Caco-2 (cell line): ENCODE data around the gene SELPLG. TPM values are rescaled to one million over a fixed set of nuclear protein-coding genes. Genes with fewer than 3 reads are reported as not detected.

Experiments used
- BruUV-seq: library from RNA; stranded (reverse); fragments of 400-500 nt; replicated peaks from 2 replicates; lab custom pipeline; 2021; lab: Mats Ljungman, UMichigan
- CTCF ChIA-PET: fragments of 300-600 bp; sonication (Branson Sonifier 250); formaldehyde crosslinking; loops from one replicate; lab custom pipeline; 2022; ENCODE audit warnings: antibody characterized with exemption; lab: Charles Lee
- POLR2A ChIA-PET: fragments of 300-600 bp; sonication (Branson Sonifier 250); formaldehyde crosslinking; loops from one replicate; lab custom pipeline; 2022; ENCODE audit warnings: antibody characterized with exemption; lab: Charles Lee
- DNase-seq, 2 experiments: peaks; one replicate each; pipeline versions ENCODE4 v3.0.0 to v3.0.0-alpha.2; 2020 to 2022
- H3K27me3 ChIP-seq: replicated peaks from 2 replicates; pipeline ENCODE4 v1.6.0; 2011; ENCODE audit warnings: low read length; ENCODE audit not compliant: control insufficient read depth, insufficient read depth
- H3K36me3 ChIP-seq: 2 replicates; pipeline ENCODE4 v1.5.1; 2011; ENCODE audit warnings: low read length; ENCODE audit not compliant: control insufficient read depth, insufficient read depth
- H3K4me1 ChIP-seq: fragments of 250-450 bp; sonication (Bioruptor Pico); 2 replicates; pipeline ENCODE4 v1.5.1; 2020; ENCODE audit warnings: mild to moderate bottlenecking
- H3K4me3 ChIP-seq: 2 replicates; pipeline ENCODE4 v1.5.1; 2011; ENCODE audit warnings: low read depth, mild to moderate bottlenecking, control low read depth, low read length
- H3K9me3 ChIP-seq: fragments of 250-450 bp; sonication (Bioruptor Pico); 2 replicates; pipeline ENCODE4 v1.5.1; 2020; ENCODE audit warnings: mild to moderate bottlenecking, moderate library complexity
- H3K27ac Mint-ChIP-seq: one replicate; pipeline ENCODE4 v1.8.0; 2022; ENCODE audit warnings: mixed read lengths; ENCODE audit not compliant: unreplicated experiment
- H3K27me3 Mint-ChIP-seq: one replicate; pipeline ENCODE4 v1.8.0; 2022; ENCODE audit warnings: mixed read lengths; ENCODE audit not compliant: insufficient read depth, unreplicated experiment
- H3K36me3 Mint-ChIP-seq: one replicate; pipeline ENCODE4 v1.8.0; 2022; ENCODE audit warnings: mild to moderate bottlenecking, mixed read lengths; ENCODE audit not compliant: insufficient read depth, unreplicated experiment
- H3K4me1 Mint-ChIP-seq: one replicate; pipeline ENCODE4 v1.8.0; 2022; ENCODE audit warnings: low read depth, mixed read lengths; ENCODE audit not compliant: unreplicated experiment
- H3K4me3 Mint-ChIP-seq: one replicate; pipeline ENCODE4 v1.8.0; 2022; ENCODE audit warnings: mild to moderate bottlenecking, moderate library complexity, mixed read lengths; ENCODE audit not compliant: unreplicated experiment
- H3K9me3 Mint-ChIP-seq: one replicate; pipeline ENCODE4 v1.8.0; 2022; ENCODE audit warnings: mixed read lengths; ENCODE audit not compliant: unreplicated experiment
- CTCF ChIP-seq, 2 experiments: fragments of 200-600 bp in 1 of 2; IDR thresholded peaks; 1 replicate in 1 of 2; 2 replicates in 1 of 2; pipeline versions ENCODE4 v1.5.1 to v1.8.0; 2011 to 2022; ENCODE audit warnings: antibody characterized with exemption in 1 of 2, control low read depth in 1 of 2, inconsistent platforms in 1 of 2, low read depth in 1 of 2, low read length in 1 of 2, mild to moderate bottlenecking in 1 of 2, moderate library complexity in 1 of 2; ENCODE audit not compliant: insufficient read depth in 1 of 2, severe bottlenecking in 1 of 2, unreplicated experiment in 1 of 2
- intact Hi-C: fragments of 100-400 bp; cut with micrococcal nuclease; formaldehyde crosslinking; loops from one replicate; pipeline ENCODE4 v1.10.0; 2022; ENCODE audit not compliant: unreplicated experiment
- total RNA-seq: library from RNA; stranded (reverse); gene quantifications from 2 replicates; pipeline ENCODE4 v1.2.3, GENCODE V29; 2022

Gene SELPLG
- total RNA-seq, 1 experiment from 2014 or later, result 0.23 TPM

DNA sequence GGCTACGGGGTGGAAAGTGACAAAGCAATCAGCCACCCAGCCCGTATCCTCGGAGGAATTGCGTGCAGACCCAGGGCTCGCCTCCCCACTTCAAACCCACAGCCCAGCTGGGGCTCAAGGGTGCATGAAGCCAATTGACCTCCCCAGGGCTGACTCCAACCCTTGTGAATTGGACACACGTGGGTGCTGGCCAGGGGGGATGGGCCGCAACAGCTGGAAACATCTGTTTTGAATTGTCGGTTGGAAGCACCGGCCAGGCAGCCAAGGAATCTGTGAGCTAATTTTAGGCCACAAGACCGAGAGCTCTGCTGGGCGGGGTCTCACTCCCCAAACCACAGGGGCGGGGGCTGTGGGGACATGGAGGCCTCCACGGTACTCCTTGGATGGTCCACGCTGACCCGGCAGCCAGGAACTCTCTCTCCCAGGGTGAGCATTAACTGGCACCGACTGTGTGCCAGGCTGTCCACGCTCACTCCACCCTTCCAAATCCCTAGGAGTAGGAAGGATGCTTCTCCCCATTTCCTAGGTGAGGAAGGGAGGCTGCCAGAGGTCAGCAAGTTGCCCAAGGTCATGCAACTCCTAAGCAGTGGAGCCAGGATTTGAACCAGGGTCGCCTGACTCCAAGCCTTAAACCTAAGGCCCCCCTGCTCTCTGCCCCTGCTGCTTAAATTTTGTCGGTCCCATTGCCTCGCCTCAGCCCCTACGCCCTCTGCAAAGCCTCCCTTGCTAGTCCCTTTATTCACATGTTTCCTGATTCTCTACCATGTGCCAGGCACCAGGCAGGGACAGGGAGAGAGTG, 24.0 kb downstream of the SELPLG start:
- Histone ChIP-seq H3K9me3 (no peaks in the 10 kb centered on the region), H3K36me3 (no peaks in the 10 kb centered on the region), H3K4me1 (no peaks in the 10 kb centered on the region), H3K4me3 (no peak overlapping the region), H3K27me3 (no peaks in the 10 kb centered on the region)
- no TSS peak for BruUV-seq
- Mint-ChIP-seq H3K36me3 (no peaks in the 10 kb centered on the region), H3K9me3 (no peaks in the 10 kb centered on the region), H3K27me3 (peaks cover 6% of the 10 kb centered on the region), H3K4me1 (no peaks in the 10 kb centered on the region), H3K4me3 (no peak overlapping the region), H3K27ac (no peak overlapping the region)
- TF ChIP-seq CTCF (IDR thresholded peaks at IDR 0.05; ENCODE audit: insufficient read depth in 1 of 2, low read depth in 1 of 2, low read length in 1 of 2, severe bottlenecking in 1 of 2, unreplicated experiment in 1 of 2), result no peak
- CTCF ChIA-PET, result no interaction called here
- POLR2A ChIA-PET, result no interaction called here
- DNase-seq, result no peak
- intact Hi-C loops, result no loop called here

- CTCF ChIA-PET, result no interaction called here
- no peaks in the 10 kb centered on the region for H3K4me1 Mint-ChIP-seq
- H3K36me3 ChIP-seq, result no peaks in the 10 kb centered on the region
- no peaks in the 10 kb centered on the region for H3K9me3 Mint-ChIP-seq
- intact Hi-C loops, result no loop called here
- TF ChIP-seq CTCF (IDR thresholded peaks at IDR 0.05; ENCODE audit: insufficient read depth in 1 of 2, low read depth in 1 of 2, low read length in 1 of 2, severe bottlenecking in 1 of 2, unreplicated experiment in 1 of 2), result no peak
- H3K27me3 Mint-ChIP-seq, result peaks cover 6% of the 10 kb centered on the region
- H3K27me3 ChIP-seq, result no peaks in the 10 kb centered on the region
- H3K9me3 ChIP-seq, result no peaks in the 10 kb centered on the region
- H3K4me3 ChIP-seq, result no peak overlapping the region
- POLR2A ChIA-PET, result no interaction called here
- DNase-seq, result no peak
- no peak overlapping the region for H3K4me3 Mint-ChIP-seq
- no peaks in the 10 kb centered on the region for H3K36me3 Mint-ChIP-seq
- H3K4me1 ChIP-seq, result no peaks in the 10 kb centered on the region
- no TSS peak for BruUV-seq
- no peak overlapping the region for H3K27ac Mint-ChIP-seq
Observed at GRCh38 chr12:108608616-108609015, 25.1 kb downstream of the SELPLG start.

GRCh38 chr12:108607981-108608600, 25.6 kb downstream of the SELPLG start:
- TF ChIP-seq CTCF (IDR thresholded peaks at IDR 0.05; ENCODE audit: insufficient read depth in 1 of 2, low read depth in 1 of 2, low read length in 1 of 2, severe bottlenecking in 1 of 2, unreplicated experiment in 1 of 2), result no peak
- DNase-seq, result no peak
- H3K36me3 Mint-ChIP-seq, result no peaks in the 10 kb centered on the region
- no peak overlapping the region for H3K27ac Mint-ChIP-seq
- Histone ChIP-seq H3K27me3 (no peaks in the 10 kb centered on the region), H3K9me3 (no peaks in the 10 kb centered on the region), H3K4me1 (no peaks in the 10 kb centered on the region), H3K36me3 (no peaks in the 10 kb centered on the region), H3K4me3 (no peak overlapping the region)
- intact Hi-C loops, result no loop called here
- no peaks in the 10 kb centered on the region for H3K4me1 Mint-ChIP-seq
- no TSS peak for BruUV-seq
- POLR2A ChIA-PET, result no interaction called here
- no peak overlapping the region for H3K4me3 Mint-ChIP-seq
- no peaks in the 10 kb centered on the region for H3K9me3 Mint-ChIP-seq
- CTCF ChIA-PET, result no interaction called here
- peaks cover 6% of the 10 kb centered on the region for H3K27me3 Mint-ChIP-seq
